GM12872 (cell line): Measurements from ENCODE around the gene MAIP1.
A peak's percentile ranks its signal among the peaks of the same experiment; 100 is the strongest.

Source experiments
- CTCF ChIP-seq: IDR thresholded peaks from 3 replicates; pipeline ENCODE4 v1.5.1; 2011; ENCODE audit warnings: low read depth, mild to moderate bottlenecking, low read length, moderate library complexity; ENCODE audit not compliant: insufficient read depth

MAIP1 gene

GRCh38 chr2:199932312-199932855, 23.0 kb upstream of the MAIP1 start:
- no peak for TF ChIP-seq CTCF

- no peak for TF ChIP-seq CTCF
Measured at GRCh38 chr2:199933466-199933865, 21.9 kb upstream of the MAIP1 start.

GRCh38 chr2:199936554-199936953, 18.8 kb upstream of the MAIP1 start:
- TF ChIP-seq CTCF, result no peak

- peak; percentile 24; the same call in 1 of the 3 replicates for TF ChIP-seq CTCF
Measured at GRCh38 chr2:199940373-199940772, 15.0 kb upstream of the MAIP1 start.

GRCh38 chr2:199943373-199943772, 12.0 kb upstream of the MAIP1 start:
- TF ChIP-seq CTCF, result no peak

- TF ChIP-seq CTCF, result no peak
Measured at GRCh38 chr2:199946196-199946595, 9.2 kb upstream of the MAIP1 start.

GRCh38 chr2:199946836-199947235, 8.5 kb upstream of the MAIP1 start:
- TF ChIP-seq CTCF, result no peak
